ENCODE results near the gene SOX5. TPM values are rescaled to one million over a fixed set of nuclear protein-coding genes. Genes with fewer than 3 reads are reported as not detected.
A peak's percentile ranks its signal among the peaks of the same experiment; 100 is the strongest.

The SOX5 gene
- total RNA-seq, 1 experiment from 2014 or later: 3.1 TPM

GRCh38 chr12:23585156-23585781 lies 364.2 kb downstream of the SOX5 start:
- Histone ChIP-seq H3K4ac (ENCODE audit: low read depth, low read length) (no peak overlapping the region; the same call in 1 of the 2 replicates), H3K27me3 (ENCODE audit: insufficient read depth, low read length) (no peaks in the 10 kb centered on the region), H3T11ph (ENCODE audit: low read length) (peak overlapping the region; percentile 92), H3K4me2 (ENCODE audit: insufficient read depth, insufficient read length, low read length) (no peak overlapping the region), H4K8ac (replicated peaks; ENCODE audit: insufficient read length, low read depth, low read length) (no peak overlapping the region), H4K20me1 (ENCODE audit: control insufficient read depth, insufficient read depth, insufficient read length) (no peaks in the 10 kb centered on the region), H3K27ac (ENCODE audit: insufficient read length, low read depth, low read length) (peak overlapping the region; percentile 93), H3K18ac (ENCODE audit: insufficient read length, low read depth, low read length) (peak overlapping the region; percentile 7), H3K23me2 (ENCODE audit: insufficient read length, low read depth, low read length, poor library complexity, severe bottlenecking) (no peaks in the 10 kb centered on the region), H4K5ac (ENCODE audit: insufficient read length, low read depth, low read length) (no peak overlapping the region), H3K79me1 (ENCODE audit: insufficient read depth, low read depth, low read length, poor library complexity, severe bottlenecking) (no peaks in the 10 kb centered on the region), H3K4me1 (ENCODE audit: insufficient read depth, low read length) (peaks cover 2% of the 10 kb centered on the region; the same call in 1 of the 2 replicates), H2BK20ac (ENCODE audit: low read depth, low read length, poor library complexity, severe bottlenecking) (no peak overlapping the region), H2BK5ac (ENCODE audit: insufficient read length, low read length) (no peak overlapping the region), H3K9me3 (ENCODE audit: control insufficient read depth, low read depth, low read length) (no peaks in the 10 kb centered on the region), H3K23ac (ENCODE audit: insufficient read length, low read depth, low read length) (no peak overlapping the region), H3K56ac (ENCODE audit: insufficient read length, low read depth, low read length) (no peak overlapping the region), H2BK120ac (ENCODE audit: low read depth, low read length, poor library complexity, severe bottlenecking) (peak overlapping the region; percentile 98), H3K79me2 (ENCODE audit: insufficient read depth, low read length) (no peaks in the 10 kb centered on the region), H4K91ac (ENCODE audit: insufficient read length, low read depth, low read length) (no peak overlapping the region), H2BK15ac (ENCODE audit: low read depth, low read length) (no peak overlapping the region), H2AK5ac (ENCODE audit: insufficient read length, low read length) (no peak overlapping the region), H3K9ac (ENCODE audit: extremely low read depth, insufficient read length, low read length) (no peak overlapping the region), H2BK12ac (ENCODE audit: insufficient read length, low read depth, low read length) (no peak overlapping the region), H3K14ac (ENCODE audit: insufficient read depth, low read length) (no peak overlapping the region; the same call in 1 of the 2 replicates), H2AFZ (ENCODE audit: low read length) (no peak overlapping the region)
- no peaks in the 10 kb centered on the region; a peak in 1 of 5 replicates for H3K9me3 Mint-ChIP-seq
- H3K27me3 Mint-ChIP-seq (ENCODE audit: low read depth): no peaks in the 10 kb centered on the region
- H3K27ac Mint-ChIP-seq: peak overlapping the region; percentile 95 to 99 (median 98)
- peak overlapping the region in 1 of 2 experiments; percentile 10; a peak in 1 of 5 replicates for H3K4me3 Mint-ChIP-seq
- TF ChIP-seq CTCF (conservative IDR thresholded peaks at IDR 0.05): no peak
- no peaks in the 10 kb centered on the region; a peak in 1 of 7 replicates for H3K36me3 Mint-ChIP-seq (ENCODE audit: insufficient read depth in 1 of 3, low read depth in 3 of 3)
- peaks cover 30 to 35% of the 10 kb centered on the region in 2 experiments for H3K4me1 Mint-ChIP-seq
- no CpG with 5 or more reads among the region's 2 CpGs for WGBS (ENCODE audit: extremely low coverage, insufficient read length, low lambda C conversion rate)
- DNase-seq: no peak

Data from H9 (cell line).